Measurements from ENCODE around the gene CDH8.

CDH8 gene

DNA sequence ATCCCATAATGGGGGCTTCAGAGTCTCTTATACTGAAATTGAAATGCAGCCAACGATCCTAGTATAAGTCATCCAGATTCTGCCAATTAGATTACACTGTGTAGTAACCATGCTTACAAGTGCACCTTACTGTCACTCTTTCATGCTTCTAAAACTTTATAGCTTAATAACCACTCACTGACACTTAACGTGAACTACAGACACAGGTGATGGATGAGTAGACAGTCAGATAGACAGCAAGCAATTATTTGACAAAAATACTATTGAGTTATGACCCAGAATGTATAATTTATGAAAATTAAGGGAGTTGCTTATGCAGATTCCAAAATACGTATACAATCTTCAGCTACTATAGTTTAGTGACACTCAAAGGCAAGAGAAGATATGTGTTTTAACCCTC lies 6.3 kb downstream of the CDH8 start:
- DNase-seq: no peak

- DNase-seq: no peak
Observed at GRCh38 chr16:62022688-62023087, 13.6 kb downstream of the CDH8 start.

GRCh38 chr16:62021161-62021581 lies 15.1 kb downstream of the CDH8 start:
- DNase-seq: no peak

DNA sequence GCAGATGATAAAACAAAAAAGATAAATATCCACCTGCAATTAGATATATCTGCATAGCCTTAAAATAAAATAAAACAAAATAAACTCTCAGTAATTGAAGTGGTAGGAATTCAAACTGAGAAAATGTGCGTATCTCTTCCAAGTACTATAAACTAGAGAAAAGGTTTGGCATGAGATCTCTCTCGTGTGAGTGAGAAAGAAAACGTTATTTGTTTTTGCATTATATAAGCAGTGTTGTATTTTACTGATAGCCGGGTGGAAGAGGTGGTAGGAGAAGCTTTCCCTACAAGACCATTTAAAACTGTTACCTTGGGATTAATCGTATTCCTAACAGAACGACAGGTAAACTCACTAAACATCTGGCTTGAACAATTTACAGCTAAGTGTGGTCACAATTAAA lies 15.6 kb downstream of the CDH8 start:
- DNase-seq: no peak

DNA sequence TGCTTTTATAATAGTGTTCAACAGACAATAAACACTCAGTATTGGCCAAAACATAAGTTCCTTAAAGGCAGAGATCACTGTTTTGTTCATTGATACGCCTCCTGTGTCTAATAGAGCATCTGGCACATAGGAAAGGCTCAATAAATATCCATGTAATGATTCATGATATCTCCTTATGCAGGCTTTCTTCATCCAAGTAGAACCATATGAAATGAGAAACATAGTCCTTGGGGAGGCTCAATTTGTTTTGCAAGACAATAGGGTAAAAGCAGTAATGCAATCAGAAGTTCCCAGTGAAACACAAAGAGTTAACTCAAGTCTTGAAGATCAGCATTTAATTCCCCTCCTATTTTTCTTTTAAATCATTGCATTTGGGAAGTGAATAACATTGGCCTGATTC lies 16.4 kb downstream of the CDH8 start:
- no peak for DNase-seq

- no peak for DNase-seq
Observed at GRCh38 chr16:62018301-62019060, 17.8 kb downstream of the CDH8 start.

- DNase-seq: no peak
Observed at GRCh38 chr16:62014319-62014923, 21.8 kb downstream of the CDH8 start.

DNA sequence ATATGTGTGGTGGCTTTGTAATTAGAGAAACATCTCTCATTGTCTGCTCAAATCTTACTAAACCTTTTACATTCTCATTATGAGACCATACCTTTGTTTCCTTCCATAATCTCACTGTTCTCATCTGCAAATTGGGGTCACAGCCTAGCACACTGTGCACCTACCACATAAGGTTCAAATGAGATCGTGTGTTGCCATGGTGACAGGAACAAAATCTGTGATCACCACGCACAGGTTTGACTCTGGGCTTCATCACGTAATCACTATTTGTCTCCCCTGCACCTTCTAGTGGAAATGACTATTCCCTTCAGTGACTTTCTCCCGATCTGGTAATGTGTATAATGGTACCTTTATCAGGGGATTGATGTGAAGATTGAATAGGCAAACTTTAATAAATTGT lies 26.1 kb downstream of the CDH8 start:
- no peak for DNase-seq

- no peak for DNase-seq
Observed at GRCh38 chr16:61998460-61998859, 37.8 kb downstream of the CDH8 start.

- no peak for DNase-seq
Observed at GRCh38 chr16:61993108-61993507, 43.1 kb downstream of the CDH8 start.

GRCh38 chr16:61987474-61988012 lies 48.7 kb downstream of the CDH8 start:
- no peak for DNase-seq

DNA sequence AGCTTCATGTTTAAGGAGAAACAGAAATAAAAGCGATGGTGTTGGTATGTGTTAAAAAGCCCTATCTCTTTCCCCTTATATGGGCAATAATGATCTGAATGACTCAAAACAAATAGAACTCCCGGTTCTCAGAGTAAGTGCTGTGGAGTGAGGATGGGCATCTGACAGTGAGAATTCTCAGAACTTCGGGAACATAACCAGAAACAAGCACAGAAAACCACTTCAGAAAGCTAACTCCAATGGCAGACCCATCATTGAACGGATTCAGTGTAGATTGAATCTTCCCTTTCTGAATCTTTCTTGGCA lies 67.2 kb downstream of the CDH8 start:
- no peak for DNase-seq

DNA sequence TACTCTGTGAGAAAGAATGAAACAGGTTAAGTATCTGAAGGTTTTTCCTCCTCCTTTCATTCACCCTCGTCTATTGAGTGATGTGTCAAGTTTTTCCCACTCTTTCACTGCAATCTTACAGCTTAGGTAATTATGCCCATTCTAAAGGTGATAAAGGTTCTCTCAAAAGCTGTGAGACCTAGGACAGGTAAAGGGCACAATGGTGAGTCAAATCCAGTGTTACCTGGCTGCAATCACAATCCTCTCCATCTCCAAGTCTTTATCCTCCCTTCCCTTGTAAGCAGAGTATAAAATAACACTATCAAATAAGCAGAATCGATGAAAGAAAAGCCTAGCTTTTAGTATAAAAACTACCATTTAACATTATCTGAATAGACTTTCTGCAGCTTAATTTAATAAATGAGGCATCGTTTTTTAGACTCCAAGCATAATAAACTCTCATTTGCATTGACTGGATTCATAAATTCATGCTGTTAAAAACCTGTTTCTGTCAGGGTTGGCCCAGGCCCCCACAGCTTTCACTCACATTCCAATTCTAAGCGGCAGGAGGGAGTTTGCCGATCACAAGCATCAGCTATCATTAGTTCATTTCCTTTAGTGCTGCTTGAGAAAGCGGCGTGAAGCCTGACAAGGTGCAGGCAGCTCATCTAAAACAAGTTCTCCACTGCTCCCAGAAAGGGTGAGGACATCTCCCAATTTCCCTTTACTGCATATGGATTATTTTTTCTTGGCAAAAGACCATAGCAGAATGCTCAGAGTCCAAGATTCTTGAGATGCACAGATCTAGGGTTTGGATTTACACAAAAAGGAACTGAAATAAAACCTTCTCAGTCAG lies 67.8 kb downstream of the CDH8 start:
- no peak for DNase-seq

GRCh38 chr16:61957075-61957855 lies 79.0 kb downstream of the CDH8 start:
- no peak for DNase-seq

DNA sequence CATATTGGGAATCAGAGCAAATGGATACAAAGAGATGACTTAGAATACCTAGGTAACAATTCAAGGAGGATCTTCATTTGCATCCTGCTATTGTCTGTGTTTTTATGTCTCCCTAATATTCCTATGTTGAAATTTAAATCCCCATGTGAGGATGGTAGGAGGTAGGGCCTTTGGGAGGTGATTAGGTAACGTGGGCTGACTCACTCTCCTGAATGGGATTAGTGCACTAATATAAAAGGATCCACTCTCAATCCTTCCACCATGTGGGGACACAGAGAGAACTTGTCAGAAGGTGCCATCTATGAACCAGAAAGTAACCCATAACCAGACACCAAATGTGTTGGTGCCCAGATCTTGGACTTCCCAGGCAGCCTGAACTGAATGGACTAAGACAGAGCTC lies 83.4 kb downstream of the CDH8 start:
- DNase-seq: no peak

DNA sequence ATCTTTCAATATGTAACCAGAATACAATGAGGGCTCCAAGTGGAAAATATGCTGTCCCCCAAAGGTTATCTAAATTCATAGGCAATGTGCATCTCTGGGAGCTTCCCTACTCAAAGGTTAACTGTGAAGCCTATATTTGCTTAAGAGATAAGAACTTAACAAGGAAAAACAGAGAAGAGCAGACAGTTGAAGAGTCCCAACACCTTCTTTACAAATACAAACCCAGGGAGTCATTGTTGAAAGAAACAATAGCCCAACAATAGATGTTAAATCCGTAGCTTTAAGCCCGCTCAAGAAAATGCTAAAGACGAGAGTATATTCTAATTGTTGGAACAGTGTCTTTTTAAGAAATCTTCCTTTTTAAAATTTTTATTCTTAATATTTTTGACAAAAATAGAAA lies 87.8 kb downstream of the CDH8 start:
- DNase-seq: no peak

GRCh38 chr16:61946019-61946418 lies 90.2 kb downstream of the CDH8 start:
- DNase-seq: no peak

- no peak for DNase-seq
Observed at GRCh38 chr16:61945511-61945910, 90.7 kb downstream of the CDH8 start.

GRCh38 chr16:61944004-61944403 lies 92.2 kb downstream of the CDH8 start:
- no peak for DNase-seq

DNA sequence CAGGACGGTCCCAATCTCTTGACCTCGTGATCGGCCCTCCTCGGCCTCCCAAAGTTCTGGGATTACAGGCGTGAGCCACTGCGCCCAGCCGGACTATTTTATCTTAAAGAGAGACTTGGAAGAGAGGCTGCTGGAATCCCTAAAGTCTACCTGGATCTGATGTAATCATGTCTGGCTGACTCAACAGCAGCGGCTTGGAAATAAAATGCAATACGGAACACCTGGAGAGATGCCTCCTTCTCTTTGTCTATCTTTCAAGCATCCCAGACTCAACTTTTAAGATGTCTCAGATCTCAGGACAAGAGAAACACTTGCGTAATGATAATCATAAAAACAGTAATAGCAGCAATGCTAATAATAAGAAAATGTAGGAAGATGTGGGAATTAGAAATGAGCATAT lies 95.6 kb downstream of the CDH8 start:
- DNase-seq: no peak

GRCh38 chr16:61937646-61938045 lies 98.6 kb downstream of the CDH8 start:
- DNase-seq: no peak

GRCh38 chr16:61936522-61936921 lies 99.7 kb downstream of the CDH8 start:
- DNase-seq: no peak

- no peak for DNase-seq
Observed at GRCh38 chr16:61934601-61935000, 101.6 kb downstream of the CDH8 start.
